Urothelium cell line (cell line): ENCODE results near the gene TMCO4.
A peak's percentile ranks its signal among the peaks of the same experiment; 100 is the strongest.

ENCODE experiments used
- DNase-seq: peaks from one replicate; pipeline ENCODE4 v3.0.0; 2011; ENCODE audit warnings: low spot score, mixed read lengths
- FAIRE-seq: peaks from 2 replicates; lab custom pipeline; 2011; peaks lifted over from hg19 to GRCh38; lab: Jason Lieb, UNC

The TMCO4 gene

DNA sequence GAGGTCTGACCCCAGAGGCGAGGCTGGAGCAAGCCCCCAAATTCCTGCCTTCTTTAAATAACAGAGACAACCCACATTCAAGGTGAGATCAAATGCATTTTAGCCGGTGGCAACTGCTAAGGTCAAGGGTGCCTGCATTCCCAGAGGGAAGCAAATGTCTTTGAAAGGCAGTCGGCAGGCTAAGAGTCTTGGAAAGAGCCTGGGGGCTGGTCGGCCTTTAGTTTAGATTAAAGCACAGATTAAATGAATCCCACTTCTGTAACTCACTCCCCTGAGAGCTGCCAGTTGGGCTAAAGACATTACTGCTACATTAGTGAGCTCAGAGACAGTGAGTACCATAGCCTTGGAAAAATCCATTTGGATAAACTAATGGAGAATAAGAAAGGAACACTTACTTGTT is 75.8 kb downstream of the TMCO4 start:
- DNase-seq (no peak), FAIRE-seq (no peak)

- FAIRE-seq (no peak), DNase-seq (no peak)
Observed at GRCh38 chr1:19720973-19721372, 78.7 kb downstream of the TMCO4 start.

GRCh38 chr1:19720174-19720573 is 79.5 kb downstream of the TMCO4 start:
- DNase-seq, result no peak
- FAIRE-seq, result no peak

GRCh38 chr1:19717467-19717866 is 82.2 kb downstream of the TMCO4 start:
- FAIRE-seq, result no peak
- DNase-seq, result no peak

- FAIRE-seq (no peak), DNase-seq (peak; percentile 94)
Observed at GRCh38 chr1:19715334-19716203, 84.1 kb downstream of the TMCO4 start.

DNA sequence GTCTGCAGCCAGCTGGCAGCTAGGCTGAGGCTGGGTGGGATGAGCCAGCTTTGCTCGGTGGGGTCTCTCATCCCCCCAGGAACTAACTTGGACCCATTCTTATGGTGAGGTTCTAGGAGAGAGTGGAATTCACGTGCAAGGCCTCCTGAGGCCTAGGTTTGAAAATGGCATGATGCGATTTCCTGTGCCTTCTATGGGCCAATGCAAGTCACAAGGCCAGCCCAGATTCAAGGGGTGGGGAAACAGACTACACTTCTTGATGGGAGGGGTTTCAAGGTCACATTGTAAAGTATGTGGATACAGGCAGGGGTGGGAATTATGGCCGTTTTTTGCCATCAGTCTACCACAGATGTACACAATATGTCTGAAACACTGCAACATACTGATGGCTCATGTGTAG is 86.8 kb downstream of the TMCO4 start:
- FAIRE-seq (no peak), DNase-seq (no peak)

- FAIRE-seq (no peak), DNase-seq (no peak)
Observed at GRCh38 chr1:19710825-19711611, 88.7 kb downstream of the TMCO4 start.

- FAIRE-seq (no peak), DNase-seq (no peak)
Observed at GRCh38 chr1:19709260-19709793, 90.4 kb downstream of the TMCO4 start.

DNA sequence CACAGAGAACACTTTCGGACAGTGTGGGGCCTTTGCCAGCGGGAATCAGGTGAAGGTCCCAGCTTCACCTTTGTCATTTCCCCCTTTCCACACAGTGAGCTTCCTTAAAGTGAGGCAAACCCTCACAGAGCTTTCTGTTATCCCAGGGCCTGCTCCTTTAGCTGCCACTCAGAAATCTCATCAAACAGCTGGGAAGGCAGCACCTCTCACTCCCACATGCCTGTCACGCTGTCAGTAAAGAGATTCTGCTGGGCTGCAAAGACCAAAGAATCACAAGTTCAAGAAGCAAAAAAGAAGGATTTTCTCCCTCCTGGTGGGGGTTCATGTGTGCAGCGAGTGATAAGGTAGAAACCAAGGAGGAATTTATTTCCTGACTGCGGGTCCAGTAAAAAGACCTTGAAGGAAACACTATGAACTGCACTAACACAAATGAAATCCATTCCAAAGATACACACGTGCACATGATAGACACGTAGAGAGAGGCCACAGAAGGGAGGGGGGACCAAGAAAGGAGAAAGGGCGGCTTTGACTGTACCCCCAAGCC is 91.1 kb downstream of the TMCO4 start:
- no peak for FAIRE-seq
- DNase-seq, result no peak

- FAIRE-seq (no peak), DNase-seq (no peak)
Observed at GRCh38 chr1:19706136-19706535, 93.6 kb downstream of the TMCO4 start.

GRCh38 chr1:19705464-19705863 is 94.3 kb downstream of the TMCO4 start:
- DNase-seq, result no peak
- no peak for FAIRE-seq

DNA sequence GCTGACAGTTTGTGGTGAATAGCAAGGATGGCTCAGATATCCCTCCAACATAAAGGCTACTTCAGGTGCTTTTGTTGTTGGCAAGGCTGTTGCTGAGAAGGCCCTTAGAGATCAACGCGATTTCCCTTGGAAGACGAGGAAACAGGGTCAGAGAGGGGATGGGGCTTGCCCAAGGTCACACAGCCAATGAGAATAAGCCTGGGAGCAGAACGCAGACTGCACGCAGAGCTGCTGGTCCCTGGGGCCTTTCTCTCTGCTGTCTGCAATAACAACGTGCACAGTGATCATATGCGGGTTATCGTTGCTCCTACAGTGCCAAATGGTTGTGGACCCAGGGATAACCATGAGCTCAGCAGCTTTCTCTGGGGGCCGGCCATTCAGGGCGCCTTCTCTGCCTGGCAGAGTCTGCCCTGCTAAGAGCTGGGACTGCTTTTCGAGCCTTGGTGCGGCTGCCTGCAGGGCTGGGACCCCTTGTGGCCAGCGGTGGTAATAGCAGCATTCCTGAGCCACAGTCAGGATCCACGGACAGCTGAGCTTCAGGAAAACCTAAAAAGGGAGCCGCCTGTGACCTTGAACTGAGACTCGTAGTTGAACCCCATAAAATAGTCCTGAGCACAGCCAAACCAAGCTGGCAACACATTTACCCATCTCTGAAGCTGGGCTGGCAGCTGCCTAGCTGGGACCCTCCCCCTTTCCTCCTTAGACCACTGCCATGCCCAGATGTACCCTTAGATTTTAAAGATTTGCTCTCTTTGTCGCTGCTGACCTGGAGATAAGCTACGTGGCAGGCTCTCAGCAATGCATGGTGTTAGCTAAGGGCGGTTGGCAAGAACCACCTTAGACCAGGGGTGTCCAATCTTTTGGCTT is 95.2 kb downstream of the TMCO4 start:
- FAIRE-seq (no peak), DNase-seq (peak; percentile 86)

DNA sequence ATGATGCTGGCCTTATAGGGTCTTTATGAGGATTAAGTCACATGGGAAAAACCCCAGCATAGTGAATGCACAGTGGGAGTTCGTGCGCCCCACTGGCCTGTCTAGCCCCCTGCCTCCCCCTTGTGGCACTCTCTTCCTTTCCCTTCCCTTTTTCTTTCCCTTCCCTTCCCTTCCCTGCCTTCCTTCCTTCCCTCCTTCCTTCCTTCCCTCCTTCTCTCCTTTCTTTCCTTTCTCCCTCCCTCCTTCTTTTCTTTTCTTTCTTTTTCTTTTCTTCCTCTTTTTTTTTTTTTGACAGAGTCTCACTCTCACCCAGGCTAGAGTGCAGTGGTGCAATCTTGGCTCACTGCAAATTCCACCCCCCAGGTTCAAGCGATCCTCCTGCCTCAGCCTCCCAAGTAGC is 96.4 kb downstream of the TMCO4 start:
- DNase-seq, result no peak
- no peak for FAIRE-seq

DNA sequence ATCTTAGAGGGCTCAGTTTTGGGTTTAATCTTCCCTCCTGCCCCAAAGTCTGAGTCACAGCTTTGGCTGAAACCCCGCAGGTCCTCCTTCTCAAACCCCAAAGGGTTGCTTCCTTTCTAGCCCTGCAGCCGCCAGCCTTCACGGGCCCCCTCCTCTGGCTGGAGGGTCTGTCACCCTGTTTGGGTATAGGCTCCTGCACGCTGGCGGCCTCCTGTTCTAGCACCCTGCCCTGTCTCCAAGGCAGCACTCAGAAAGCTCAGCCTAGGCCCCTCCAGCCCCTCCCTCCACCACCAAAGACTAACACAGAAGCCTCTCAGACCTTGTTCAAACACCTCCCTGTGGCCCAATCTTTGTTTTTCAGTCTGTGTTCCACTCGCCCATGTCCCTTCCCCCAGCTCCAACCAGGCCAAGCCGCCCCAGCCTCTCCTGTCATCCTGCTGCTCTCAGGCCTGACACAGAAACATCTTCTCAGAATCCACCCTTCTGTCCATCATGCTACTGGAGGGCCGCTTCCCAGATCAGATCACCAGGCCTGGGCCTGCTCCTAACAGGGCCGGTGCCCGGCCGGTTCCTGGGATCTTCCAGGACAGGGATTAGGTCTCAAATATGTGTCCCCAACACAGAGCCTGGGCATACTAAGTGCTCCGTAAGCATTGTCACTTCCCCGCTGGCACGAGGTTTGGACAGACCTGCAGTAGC is 99.5 kb downstream of the TMCO4 start:
- no peak for FAIRE-seq
- no peak for DNase-seq

DNA sequence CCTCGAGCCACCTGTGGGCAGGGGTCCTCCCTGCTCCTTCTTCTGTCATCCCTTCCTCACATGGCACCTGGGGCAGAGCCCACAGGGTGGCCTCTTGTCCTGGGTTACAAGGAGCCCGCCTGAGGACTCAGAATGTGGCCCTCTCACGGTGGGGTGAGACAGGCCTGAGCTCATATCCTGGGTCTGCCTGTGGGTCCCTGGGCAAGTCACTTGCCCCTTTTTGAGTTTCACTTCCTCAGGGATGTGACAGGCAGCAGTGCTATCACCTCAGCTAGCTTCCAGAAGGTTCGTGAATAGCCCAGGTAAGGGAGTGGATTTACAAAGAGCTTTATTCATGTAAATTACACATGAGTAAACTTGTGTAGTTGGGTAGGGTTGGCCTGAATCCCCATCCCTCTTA is 101.5 kb downstream of the TMCO4 start:
- FAIRE-seq, result no peak
- DNase-seq, result no peak

DNA sequence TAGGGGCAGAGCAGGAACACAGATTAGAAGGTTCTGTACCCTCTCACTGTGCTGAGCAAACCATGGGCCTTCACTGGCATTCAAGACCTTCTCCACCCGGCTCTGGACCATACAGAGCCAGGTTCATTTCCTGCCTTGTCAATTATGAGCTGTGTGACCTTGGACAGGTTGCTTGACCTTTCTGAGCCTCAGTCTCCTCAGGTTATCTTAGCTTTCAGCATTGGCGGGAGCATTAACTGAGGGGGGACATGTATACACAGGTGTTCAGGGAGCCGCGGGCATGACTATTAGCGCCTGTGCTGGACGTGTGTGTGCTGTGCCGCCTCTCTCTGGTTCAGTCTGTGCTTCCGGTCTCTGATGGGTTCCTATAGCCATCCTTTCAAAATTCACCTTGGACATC is 102.9 kb downstream of the TMCO4 start:
- DNase-seq, result no peak
- FAIRE-seq, result no peak

GRCh38 chr1:19695772-19696171 is 103.9 kb downstream of the TMCO4 start:
- DNase-seq (no peak), FAIRE-seq (no peak)

GRCh38 chr1:19694298-19694697 is 105.4 kb downstream of the TMCO4 start:
- DNase-seq, result no peak
- FAIRE-seq, result no peak

GRCh38 chr1:19690342-19690741 is 109.4 kb downstream of the TMCO4 start:
- DNase-seq, result no peak
- no peak for FAIRE-seq

GRCh38 chr1:19689856-19690255 is 109.9 kb downstream of the TMCO4 start:
- no peak for FAIRE-seq

More at GRCh38 chr1:19689856-19690255, 109.9 kb downstream of the TMCO4 start:
- no peak for DNase-seq
